Sigmoid colon (tissue), 4 donors: ENCODE measurements around the gene PRLHR.

Source experiments
- CTCF ChIP-seq, 4 experiments: fragments of 450-650 bp in 3 of 4; fragments of 200-600 bp in 1 of 4; IDR thresholded peaks; one replicate each; pipeline ENCODE4 v1.5.1; 2016 to 2019; ENCODE audit warnings: antibody characterized with exemption in 4 of 4, mild to moderate bottlenecking in 3 of 4, moderate library complexity in 2 of 4
- EP300 ChIP-seq, 4 donors: sonication (generic); formaldehyde crosslinking; IDR thresholded peaks; one replicate each; pipeline ENCODE4 v1.6.1; 2017; ENCODE audit warnings: antibody characterized with exemption in 4 of 4
- POLR2AphosphoS5 ChIP-seq, 4 donors: sonication (generic); formaldehyde crosslinking; IDR thresholded peaks; one replicate each; pipeline ENCODE4 v1.6.1; 2017; ENCODE audit warnings: antibody characterized with exemption in 4 of 4

GRCh38 chr10:118628397-118628796 lies 32.9 kb upstream of the PRLHR start:
- TF ChIP-seq CTCF (IDR thresholded peaks at IDR 0.05) (no peak), EP300 (IDR thresholded peaks at IDR 0.05) (no peak), POLR2AphosphoS5 (IDR thresholded peaks at IDR 0.05) (no peak)
